ENCODE measurements around the gene HS2ST1.

DNA sequence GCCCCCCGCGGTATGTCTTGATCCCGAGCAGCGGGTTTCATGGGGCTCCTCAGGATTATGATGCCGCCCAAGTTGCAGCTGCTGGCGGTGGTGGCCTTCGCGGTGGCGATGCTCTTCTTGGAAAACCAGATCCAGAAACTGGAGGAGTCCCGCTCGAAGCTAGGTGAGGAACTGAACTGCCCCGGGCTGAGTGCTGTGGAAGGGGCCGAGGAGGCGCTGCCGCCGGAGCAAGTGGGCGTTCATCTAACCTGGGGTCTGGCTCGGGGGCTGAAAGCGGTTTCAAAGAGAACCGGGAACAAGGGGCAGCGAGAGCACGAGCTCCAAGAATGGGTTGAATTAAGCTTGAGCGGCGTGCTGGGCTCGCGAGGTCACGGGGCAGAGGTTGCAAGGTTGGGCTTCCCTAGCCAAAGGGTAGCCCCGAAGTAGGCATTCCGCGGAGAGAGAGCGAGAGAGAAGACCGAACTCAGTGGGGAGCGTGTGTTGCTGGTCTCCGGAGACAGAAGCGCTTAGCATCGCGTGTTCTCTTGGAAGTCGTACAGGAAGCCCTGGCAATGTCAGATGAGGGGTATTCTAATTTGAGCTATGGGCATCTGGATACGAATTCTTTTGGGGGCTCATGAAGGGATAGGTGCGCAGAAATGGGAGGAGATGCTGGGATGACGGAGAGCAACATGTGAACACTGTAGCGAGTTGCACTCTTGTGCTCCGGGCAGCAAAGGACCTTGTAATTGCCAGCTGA lies 732 bp downstream of the HS2ST1 start:
- TF ChIP-seq, protein P1, sequence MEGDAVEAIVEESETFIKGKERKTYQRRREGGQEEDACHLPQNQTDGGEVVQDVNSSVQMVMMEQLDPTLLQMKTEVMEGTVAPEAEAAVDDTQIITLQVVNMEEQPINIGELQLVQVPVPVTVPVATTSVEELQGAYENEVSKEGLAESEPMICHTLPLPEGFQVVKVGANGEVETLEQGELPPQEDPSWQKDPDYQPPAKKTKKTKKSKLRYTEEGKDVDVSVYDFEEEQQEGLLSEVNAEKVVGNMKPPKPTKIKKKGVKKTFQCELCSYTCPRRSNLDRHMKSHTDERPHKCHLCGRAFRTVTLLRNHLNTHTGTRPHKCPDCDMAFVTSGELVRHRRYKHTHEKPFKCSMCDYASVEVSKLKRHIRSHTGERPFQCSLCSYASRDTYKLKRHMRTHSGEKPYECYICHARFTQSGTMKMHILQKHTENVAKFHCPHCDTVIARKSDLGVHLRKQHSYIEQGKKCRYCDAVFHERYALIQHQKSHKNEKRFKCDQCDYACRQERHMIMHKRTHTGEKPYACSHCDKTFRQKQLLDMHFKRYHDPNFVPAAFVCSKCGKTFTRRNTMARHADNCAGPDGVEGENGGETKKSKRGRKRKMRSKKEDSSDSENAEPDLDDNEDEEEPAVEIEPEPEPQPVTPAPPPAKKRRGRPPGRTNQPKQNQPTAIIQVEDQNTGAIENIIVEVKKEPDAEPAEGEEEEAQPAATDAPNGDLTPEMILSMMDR (IDR thresholded peaks at IDR 0.05 in 2 of 3, conservative IDR thresholded peaks at IDR 0.05 in 1 of 3; ENCODE audit: borderline replicate concordance in 1 of 3, insufficient read depth in 1 of 3, low read depth in 2 of 3, low read length in 2 of 3): no peak
- TF ChIP-seq EZH2 (IDR thresholded peaks at IDR 0.05) (no peak), POLR2A (IDR thresholded peaks at IDR 0.05; ENCODE audit: borderline replicate concordance, extremely low read depth, insufficient read depth, insufficient read length) (no peak), JUND (IDR thresholded peaks at IDR 0.05) (no peak), SP1 (IDR thresholded peaks at IDR 0.05; ENCODE audit: low read depth) (no peak), TCF7L2 (IDR thresholded peaks at IDR 0.05; ENCODE audit: borderline replicate concordance, extremely low read depth, insufficient read depth, insufficient read length) (no peak), RAD21 (IDR thresholded peaks at IDR 0.05; ENCODE audit: low read depth) (no peak)
- TF ChIP-seq, protein P2, sequence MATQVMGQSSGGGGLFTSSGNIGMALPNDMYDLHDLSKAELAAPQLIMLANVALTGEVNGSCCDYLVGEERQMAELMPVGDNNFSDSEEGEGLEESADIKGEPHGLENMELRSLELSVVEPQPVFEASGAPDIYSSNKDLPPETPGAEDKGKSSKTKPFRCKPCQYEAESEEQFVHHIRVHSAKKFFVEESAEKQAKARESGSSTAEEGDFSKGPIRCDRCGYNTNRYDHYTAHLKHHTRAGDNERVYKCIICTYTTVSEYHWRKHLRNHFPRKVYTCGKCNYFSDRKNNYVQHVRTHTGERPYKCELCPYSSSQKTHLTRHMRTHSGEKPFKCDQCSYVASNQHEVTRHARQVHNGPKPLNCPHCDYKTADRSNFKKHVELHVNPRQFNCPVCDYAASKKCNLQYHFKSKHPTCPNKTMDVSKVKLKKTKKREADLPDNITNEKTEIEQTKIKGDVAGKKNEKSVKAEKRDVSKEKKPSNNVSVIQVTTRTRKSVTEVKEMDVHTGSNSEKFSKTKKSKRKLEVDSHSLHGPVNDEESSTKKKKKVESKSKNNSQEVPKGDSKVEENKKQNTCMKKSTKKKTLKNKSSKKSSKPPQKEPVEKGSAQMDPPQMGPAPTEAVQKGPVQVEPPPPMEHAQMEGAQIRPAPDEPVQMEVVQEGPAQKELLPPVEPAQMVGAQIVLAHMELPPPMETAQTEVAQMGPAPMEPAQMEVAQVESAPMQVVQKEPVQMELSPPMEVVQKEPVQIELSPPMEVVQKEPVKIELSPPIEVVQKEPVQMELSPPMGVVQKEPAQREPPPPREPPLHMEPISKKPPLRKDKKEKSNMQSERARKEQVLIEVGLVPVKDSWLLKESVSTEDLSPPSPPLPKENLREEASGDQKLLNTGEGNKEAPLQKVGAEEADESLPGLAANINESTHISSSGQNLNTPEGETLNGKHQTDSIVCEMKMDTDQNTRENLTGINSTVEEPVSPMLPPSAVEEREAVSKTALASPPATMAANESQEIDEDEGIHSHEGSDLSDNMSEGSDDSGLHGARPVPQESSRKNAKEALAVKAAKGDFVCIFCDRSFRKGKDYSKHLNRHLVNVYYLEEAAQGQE (IDR thresholded peaks at IDR 0.05; ENCODE audit: low read depth): no peak

All from HCT116 (cell line).